ENCODE results near the gene AKAP17A.
"Not testable (repeated sequence)": the region's sequence is repeated elsewhere in the genome, so short reads cannot be mapped to it uniquely, and the experiment has no call there.

AKAP17A gene

DNA sequence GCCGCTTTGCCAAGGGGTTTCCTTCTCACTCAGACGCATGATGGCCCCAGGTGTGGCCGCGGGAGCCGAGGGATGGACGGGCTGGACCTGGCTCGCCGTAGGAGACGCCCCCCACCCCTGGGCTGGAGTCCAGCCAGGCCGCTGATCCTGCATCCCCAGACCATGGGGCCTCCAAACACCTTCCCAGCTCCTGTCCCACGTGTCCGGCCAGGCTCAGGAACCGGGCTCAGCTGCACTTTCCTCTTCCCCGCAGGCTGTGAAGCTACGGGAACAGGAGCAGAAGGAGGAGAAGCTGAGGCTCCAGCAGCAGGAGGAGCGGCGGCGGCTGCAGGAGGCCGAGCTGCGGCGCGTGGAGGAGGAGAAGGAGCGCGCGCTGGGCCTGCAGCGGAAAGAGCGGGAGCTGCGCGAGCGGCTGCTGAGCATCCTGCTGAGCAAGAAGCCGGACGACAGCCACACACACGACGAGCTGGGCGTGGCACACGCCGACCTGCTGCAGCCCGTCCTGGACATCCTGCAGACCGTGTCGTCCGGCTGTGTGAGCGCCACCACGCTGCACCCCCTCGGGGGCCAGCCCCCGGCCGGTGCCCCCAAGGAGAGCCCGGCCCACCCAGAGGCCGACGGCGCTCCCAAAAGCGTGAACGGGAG, 9.1 kb downstream of the AKAP17A start:
- H3K4me3 ChIP-seq (ENCODE audit: low read length), result no peak overlapping the region

DNA sequence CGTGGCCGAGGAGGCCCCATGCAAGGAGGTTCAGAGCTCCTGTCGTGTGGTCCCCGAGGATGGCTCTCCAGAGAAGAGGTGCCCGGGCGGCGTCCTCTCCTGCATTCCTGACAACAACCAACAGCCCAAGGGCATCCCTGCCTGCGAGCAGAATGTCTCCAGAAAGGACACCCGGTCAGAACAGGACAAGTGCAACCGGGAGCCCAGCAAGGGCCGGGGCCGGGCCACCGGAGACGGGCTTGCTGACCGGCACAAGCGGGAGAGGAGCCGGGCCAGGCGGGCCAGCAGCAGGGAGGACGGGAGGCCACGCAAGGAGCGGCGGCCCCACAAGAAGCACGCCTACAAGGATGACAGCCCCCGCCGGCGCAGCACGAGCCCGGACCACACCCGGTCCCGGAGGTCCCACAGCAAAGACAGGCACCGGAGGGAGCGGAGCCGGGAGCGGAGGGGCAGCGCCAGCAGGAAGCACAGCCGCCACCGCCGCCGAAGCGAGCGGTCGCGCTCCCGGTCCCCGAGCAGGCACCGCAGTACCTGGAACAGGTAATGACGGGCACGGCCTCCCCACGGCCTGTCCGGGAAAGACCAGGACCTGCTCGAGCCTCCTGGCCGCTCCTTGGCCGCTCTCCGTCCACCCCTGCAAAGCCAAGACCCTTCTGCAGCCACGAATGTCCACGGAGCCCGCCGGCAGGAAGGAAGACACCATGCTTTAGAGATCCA, 9.8 kb downstream of the AKAP17A start:
- DNase-seq (ENCODE audit: low read depth, low spot score), result no peak
- no peak overlapping the region for H3K4me3 ChIP-seq (ENCODE audit: low read length)

More for the DNA sequence above, 9.1 kb downstream of the AKAP17A start:
- DNase-seq (ENCODE audit: low read depth, low spot score), result no peak

DNA sequence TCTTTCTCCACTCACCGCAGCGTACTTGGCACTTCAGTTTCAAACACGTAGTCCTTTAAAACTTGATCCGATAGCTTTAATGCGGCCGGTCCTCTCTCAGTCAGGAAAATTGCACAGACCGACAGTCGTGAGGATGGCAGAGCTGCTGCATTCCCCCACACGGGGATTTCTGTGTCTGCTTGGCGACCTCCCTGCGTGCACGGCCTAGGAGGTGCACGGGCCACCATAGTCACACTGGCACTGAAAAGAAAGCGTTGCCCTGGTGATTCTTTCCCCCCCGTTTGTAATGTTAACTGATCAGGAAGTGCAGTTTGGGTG, 10.3 kb downstream of the AKAP17A start:
- no peak for DNase-seq (ENCODE audit: low read depth, low spot score)
- H3K4me3 ChIP-seq (ENCODE audit: low read length), result no peak overlapping the region

DNA sequence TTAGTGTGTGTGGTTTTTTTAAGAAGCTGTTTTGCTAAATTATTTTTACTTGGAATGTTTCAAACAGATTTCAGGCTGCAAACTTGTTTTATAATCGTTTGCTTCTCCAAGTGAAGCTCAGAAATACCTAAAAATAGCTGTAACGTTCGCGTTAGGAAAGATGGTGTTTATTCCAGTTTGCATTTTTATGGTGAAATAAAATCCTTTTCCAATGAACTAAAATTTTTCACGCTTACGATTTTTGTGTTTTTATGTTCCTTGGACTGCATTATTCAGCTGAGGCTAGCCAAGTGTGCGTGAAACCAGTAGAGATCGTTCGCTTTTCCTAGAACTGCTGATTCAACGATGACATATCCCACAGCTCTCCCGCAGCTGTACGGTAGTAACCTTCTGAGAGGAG, 10.9 kb downstream of the AKAP17A start:
- H3K4me3 ChIP-seq (ENCODE audit: low read length), result no peak overlapping the region
- DNase-seq (ENCODE audit: low read depth, low spot score), result no peak

DNA sequence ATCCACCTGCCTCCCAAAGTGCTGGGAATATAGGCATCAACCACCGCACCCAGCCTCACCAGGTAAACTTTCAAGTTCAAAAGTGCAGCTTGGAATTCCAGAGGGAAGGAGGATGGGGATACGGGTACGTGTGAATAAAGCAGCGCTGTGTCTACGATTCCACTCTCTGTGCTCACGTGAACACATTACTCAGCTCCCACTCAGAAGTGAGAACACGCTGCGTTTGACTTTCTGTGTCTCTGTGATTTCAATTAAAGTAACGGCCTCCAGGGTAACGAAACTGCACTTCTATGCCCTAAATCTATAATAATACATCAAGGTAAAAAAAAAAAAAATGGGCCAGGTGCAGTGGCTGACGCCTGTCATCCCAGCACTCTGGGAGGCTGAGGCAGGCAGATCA, 15.1 kb downstream of the AKAP17A start:
- H3K4me3 ChIP-seq (ENCODE audit: low read length), result no peak overlapping the region
- no peak for DNase-seq (ENCODE audit: low read depth, low spot score)

DNA sequence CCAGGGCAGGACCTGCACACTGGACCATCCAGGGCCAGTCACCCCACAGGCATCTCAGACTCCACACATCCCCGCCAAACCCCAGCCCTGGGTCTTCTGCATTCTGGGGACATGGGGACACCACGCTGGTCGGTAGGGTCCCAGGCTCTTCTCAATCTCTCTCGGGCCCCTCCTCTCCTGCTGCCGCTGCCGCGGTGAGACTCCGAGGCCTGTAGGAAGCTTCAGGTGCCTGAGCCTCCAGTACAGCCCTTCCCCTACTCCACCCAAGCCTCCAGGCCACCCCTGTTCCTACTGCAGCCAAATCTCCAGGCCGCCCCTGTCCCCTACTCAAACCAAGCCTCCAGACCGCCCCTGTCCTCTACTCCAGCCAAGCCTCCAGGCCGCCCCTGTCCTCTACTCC, 17.9 kb downstream of the AKAP17A start:
- DNase-seq (ENCODE audit: low read depth, low spot score), result no peak
- H3K4me3 ChIP-seq (ENCODE audit: low read length), result no peak overlapping the region

DNA sequence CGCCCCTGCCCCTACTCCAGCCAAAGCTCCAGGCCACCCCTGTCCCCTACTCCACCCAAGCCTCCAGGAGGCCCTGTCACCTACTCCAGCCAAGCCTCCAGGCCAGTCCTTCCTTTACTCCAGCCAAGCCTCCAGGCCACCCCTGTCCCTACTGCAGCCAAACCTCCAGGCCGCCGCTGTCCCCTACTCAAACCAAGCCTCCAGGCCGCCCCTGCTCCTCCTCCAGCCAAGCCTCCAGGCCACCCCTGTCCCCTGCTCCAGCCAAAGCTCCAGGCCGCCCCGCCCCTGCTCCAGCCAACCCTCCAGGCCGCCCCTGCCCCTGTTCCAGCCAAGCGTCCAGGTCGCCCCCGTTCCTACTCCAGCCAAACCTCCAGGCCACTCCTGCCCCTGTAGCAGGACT, 18.4 kb downstream of the AKAP17A start:
- DNase-seq (ENCODE audit: low read depth, low spot score), result no peak
- no peak overlapping the region for H3K4me3 ChIP-seq (ENCODE audit: low read length)

DNA sequence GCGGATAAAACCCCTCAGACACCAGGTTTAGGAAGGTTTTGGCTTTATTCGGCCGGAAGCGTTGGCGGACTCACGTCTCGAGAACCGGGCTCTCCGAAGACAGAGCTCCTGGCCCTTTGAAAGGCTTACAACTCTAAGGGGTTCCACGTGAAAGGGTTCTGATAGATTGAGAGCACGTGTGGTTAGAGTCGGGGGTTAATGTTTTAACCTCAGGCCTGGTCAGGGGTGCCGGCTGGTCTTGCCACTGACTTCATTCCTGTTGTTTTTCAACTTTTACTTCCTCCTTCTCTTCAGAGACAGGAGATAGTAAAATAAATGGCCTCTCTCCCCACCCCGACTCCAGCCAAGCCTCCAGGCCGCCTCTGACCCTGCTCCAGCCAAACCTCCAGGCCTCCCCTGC, 18.8 kb downstream of the AKAP17A start:
- no peak for DNase-seq (ENCODE audit: low read depth, low spot score)

DNA sequence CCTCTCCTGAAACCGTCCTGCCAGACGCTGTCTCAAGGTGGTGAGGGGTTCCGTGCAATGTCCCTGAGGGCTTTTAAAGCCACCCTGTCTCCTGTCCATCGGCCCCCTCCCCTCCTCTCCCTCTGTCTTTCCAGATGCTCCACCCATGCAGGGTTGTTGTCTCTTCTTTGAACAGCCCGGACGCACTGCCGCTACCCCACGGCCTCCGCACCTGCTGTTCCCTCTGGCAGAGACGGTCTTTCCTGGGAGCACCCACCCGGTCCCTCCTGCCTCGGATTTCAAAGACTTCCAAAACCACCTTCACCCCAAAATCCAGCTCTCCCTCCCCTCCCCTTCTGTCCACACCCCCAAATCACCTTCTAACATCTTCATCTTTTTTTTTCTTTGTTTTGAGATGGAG, 19.3 kb downstream of the AKAP17A start:
- no peak for DNase-seq (ENCODE audit: low read depth, low spot score)
- no peak overlapping the region for H3K4me3 ChIP-seq (ENCODE audit: low read length)

More for the DNA sequence above, 18.8 kb downstream of the AKAP17A start:
- H3K4me3 ChIP-seq (ENCODE audit: low read length), result no peak overlapping the region

DNA sequence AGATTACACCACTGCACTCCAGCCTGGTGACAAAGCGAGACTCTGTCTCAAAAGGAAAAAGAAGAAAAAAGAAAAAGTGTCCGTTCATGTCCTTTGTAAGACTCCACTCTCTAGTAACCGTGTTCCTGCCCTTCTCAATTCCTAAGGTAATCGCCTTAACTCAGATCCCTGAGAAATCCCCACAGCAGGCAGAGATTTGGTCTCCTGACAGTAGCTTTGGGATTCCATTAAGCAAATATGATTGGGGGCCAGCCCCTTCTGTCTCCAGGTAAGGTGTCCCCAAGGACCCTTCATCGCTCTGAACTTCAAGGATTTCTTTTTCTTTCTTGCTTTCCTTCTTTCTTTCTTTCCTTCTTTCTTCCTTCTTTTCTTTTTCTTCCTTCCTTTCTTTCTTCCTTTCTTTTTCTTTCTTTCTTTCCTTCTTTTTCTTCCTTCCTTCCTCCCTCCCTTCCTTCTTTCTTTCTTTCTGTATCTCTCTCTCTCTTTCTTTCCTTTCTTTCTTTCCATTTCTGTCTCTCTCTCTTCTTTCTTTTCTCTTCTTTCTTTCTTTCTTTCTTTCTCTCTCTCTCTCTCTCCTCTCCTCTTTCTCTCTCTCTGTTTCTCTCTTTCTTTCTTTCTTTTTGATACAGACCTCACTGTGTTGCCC, 21.4 kb downstream of the AKAP17A start:
- H3K4me3 ChIP-seq (ENCODE audit: low read length), result no peak overlapping the region
- DNase-seq (ENCODE audit: low read depth, low spot score), result no peak

DNA sequence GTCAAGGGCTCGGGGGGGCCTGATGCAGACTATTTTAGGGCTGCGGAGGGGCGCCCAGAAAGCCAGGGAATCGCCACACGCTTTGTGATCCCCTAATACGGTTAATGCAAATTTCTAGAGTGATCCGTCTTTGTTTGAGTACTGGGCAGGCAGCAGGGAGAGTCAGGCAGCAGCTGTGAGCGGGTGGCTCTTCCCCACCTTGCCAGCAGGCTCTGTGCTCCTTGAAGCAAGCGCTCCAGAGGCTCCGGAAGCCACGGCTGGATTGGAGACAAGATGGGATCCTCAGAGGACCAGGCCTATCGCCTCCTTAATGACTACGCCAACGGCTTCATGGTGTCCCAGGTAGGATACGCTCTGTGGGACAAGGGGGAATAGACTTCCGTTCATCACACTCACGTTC, 23.5 kb downstream of the AKAP17A start, which contains the start of gene ASMT:
TSS of gene ASMT (plus strand) at position 133 of the 400 bp plus-strand sequence. CDS start at position 274, 141 bp downstream.
- DNase-seq (ENCODE audit: low read depth, low spot score), result no peak
- H3K4me3 ChIP-seq (ENCODE audit: low read length), result no peak within 1 kb of the TSS

DNA sequence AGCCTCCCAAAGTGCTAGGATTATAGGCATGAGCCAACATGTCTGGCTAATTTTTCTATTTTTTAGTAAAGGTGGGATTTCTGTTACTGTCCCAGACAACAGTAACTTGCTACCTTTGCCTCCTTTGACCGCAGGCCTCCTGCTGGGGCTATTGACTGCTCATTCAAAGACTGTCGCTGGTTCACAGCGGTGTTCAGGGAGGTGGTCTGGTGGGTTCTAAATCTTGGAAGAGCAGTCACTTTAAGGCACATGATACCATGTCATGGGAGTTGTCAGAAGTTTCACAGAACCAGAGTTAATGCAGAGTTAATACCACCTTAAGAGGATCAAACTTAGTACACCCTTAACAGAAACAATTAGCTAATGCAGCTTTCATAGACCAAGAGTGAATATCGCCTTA, 27.3 kb downstream of the AKAP17A start:
- DNase-seq (ENCODE audit: low read depth, low spot score), result no peak
- H3K4me3 ChIP-seq (ENCODE audit: low read length), result no peak overlapping the region

DNA sequence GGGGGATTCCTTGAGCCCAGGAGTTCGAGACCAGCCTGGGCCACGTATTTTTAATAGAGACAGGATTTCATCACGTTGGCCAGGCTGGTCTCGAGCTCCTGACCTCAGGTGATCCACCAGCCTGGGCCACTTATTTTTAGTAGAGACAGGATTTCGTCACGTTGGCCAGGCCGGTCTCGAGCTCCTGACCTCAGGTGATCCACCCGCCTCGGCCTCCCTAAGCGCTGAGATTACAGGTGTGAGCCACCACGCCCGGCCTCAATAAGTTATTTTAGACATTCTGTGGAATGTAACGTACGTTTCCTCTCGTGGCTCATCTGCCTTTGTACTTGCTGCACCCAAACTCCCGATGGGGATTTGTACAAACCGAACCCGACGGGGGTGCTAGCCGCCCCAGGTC, 32.3 kb downstream of the AKAP17A start:
- no peak for DNase-seq (ENCODE audit: low read depth, low spot score)
- no peak overlapping the region for H3K4me3 ChIP-seq (ENCODE audit: low read length)

DNA sequence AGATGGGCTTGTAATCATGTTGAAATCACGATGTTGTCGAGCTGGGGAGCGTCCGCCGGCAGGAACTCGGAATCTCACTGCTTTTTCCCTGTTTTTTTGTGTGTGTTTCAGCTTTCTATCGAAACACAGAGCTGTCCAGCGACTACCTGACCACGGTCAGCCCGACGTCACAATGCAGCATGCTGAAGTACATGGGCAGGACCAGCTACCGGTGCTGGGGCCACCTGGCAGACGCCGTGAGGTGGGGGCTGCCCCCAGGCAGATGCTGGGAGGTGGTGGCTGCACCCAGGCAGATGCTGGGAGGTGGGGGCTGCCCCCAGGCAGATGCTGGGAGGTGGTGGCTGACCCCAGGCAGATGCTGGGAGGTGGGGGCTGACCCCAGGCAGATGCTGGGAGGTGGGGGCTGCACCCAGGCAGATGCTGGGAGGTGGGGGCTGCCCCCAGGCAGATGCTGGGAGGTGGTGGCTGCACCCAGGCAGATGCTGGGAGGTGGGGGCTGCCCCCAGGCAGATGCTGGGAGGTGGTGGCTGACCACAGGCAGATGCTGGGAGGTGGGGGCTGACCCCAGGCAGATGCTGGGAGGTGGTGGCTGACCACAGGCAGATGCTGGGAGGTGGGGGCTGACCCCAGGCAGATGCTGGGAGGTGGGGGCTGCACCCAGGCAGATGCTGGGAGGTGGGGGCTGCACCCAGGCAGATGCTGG, 32.9 kb downstream of the AKAP17A start:
- not testable (repeated sequence) for H3K4me3 ChIP-seq (ENCODE audit: low read length); DNase-seq (ENCODE audit: low read depth, low spot score)

DNA sequence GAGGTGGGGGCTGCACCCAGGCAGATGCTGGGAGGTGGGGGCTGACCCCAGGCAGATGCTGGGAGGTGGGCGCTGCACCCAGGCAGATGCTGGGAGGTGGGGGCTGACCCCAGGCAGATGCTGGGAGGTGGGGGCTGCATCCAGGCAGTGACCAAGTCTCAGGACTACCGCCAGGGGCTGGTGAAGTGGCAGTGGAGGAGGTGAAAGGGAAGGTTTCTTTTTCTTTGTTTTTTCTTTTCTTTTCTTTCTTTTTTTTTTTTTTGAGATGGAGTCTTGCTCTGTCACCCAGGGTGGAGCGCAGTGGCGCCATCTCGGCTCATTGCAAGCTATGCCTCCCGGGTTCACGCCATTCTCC, 33.4 kb downstream of the AKAP17A start:
- not testable (repeated sequence) for H3K4me3 ChIP-seq (ENCODE audit: low read length); DNase-seq (ENCODE audit: low read depth, low spot score)

DNA sequence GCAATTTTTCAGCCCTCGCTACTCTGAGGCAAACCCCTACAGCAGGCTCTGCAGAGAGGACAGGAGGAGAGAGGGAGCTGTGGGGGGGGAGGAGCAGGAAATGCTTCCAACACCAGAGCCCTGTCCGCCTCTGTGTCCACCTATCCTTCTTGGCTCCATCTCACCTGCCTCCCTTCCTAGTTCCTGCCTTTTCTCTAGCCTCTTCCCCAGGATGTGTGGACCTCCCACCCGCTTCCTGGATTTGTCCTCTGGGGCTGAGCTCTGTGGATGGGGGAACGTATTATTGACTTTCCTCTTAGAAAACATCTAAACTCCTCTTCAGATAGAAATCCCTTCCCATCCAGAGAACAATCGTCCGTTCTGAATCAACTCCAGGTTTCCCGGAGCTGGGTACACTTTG, 37.8 kb downstream of the AKAP17A start:
- DNase-seq (ENCODE audit: low read depth, low spot score), result no peak
- H3K4me3 ChIP-seq (ENCODE audit: low read length), result no peak overlapping the region

DNA sequence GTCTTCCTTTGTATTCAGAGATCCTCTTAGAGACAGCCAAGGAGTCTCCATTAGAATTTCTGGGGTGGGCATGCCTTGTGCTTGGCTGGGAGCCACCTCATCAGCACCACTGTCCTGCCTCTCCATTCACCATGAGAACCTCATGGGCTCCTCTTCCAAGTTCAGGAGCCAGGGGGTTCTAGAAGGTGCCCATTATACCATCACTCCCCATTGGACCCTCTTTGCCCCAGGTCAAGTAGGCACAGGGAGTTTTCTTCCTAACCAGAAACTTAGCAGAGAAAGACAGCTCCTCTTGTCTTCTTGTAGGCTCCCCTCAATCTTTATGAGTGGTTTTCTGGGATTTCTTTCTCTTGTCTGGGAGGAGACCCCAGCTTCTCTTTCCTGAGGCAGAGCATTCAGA, 54.6 kb downstream of the AKAP17A start:
- no peak overlapping the region for H3K4me3 ChIP-seq (ENCODE audit: low read length)
- no peak for DNase-seq (ENCODE audit: low read depth, low spot score)

DNA sequence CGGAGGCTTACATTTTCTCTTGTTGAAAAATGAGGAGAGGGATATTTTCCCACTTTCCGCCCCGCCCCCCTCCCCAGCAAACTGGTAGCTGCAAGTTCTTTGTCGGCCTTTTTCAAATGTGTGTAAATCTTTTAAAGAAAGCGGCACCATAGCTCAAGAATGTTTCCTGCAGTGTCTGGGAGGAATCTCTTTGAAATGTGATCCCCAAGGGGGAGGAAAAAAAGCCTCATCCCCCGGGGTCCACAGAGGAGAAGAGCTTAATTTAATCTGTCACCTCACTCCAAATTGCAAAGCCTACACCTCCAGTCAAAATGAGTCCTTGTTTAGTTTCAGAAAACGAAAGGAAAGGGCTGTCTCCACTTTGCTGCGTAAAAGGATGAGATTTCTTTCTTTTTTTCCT, 58.2 kb downstream of the AKAP17A start:
- DNase-seq (ENCODE audit: low read depth, low spot score), result no peak
- H3K4me3 ChIP-seq (ENCODE audit: low read length), result no peak overlapping the region

Measured in Jurkat, Clone E6-1 (cell line).